Endothelial cell of umbilical vein (primary cell): ENCODE data around the gene TCERG1. TPM values are rescaled to one million over a fixed set of nuclear protein-coding genes. Genes with fewer than 3 reads are reported as not detected.

ENCODE experiments used
- BruUV-seq: library from RNA; stranded (reverse); fragments of 400-500 nt; replicated peaks from 2 replicates; lab custom pipeline; 2021; lab: Mats Ljungman, UMichigan
- CTCF ChIA-PET: fragments of 300-600, 350-600 bp; sonication (Branson Sonifier 250); formaldehyde crosslinking; loops from one replicate; lab custom pipeline; 2021; ENCODE audit warnings: antibody characterized with exemption, inconsistent platforms; lab: Charles Lee
- POLR2A ChIA-PET: fragments of 300-600, 350-600 bp; sonication (Branson Sonifier 250); formaldehyde crosslinking; loops from one replicate; lab custom pipeline; 2021; ENCODE audit warnings: antibody characterized with exemption, inconsistent platforms; lab: Charles Lee
- DNase-seq: peaks from one replicate; pipeline ENCODE4 v3.0.0-alpha.2; 2011; ENCODE audit warnings: low read depth, low spot score
- FAIRE-seq: peaks from 2 replicates; lab custom pipeline; 2011; peaks lifted over from hg19 to GRCh38; lab: Jason Lieb, UNC
- H2AFZ ChIP-seq: 2 replicates; pipeline ENCODE4 v1.6.0; 2012; ENCODE audit warnings: low read depth, low read length, control low read depth, inconsistent platforms
- H3K27ac ChIP-seq: 2 replicates; pipeline ENCODE4 v1.5.1; 2011; ENCODE audit warnings: low read depth, mild to moderate bottlenecking, control low read depth, low read length, moderate library complexity; ENCODE audit not compliant: insufficient read depth
- H3K27me3 ChIP-seq, 2 experiments: 2 replicates each; pipeline versions ENCODE4 v1.6.0 to v1.6.1; 2011; ENCODE audit warnings: low read length in 2 of 2, mixed read lengths in 1 of 2; ENCODE audit not compliant: control insufficient read depth in 2 of 2, insufficient read depth in 2 of 2
- H3K36me3 ChIP-seq, 2 experiments: 2 replicates in 1 of 2; 3 replicates in 1 of 2; pipeline ENCODE4 v1.5.1; 2011; ENCODE audit warnings: low read length in 2 of 2, mild to moderate bottlenecking in 1 of 2, moderate library complexity in 1 of 2; ENCODE audit not compliant: control insufficient read depth in 2 of 2, insufficient read depth in 2 of 2; ENCODE audit errors: extremely low read depth in 1 of 2
- H3K4me1 ChIP-seq: 3 replicates; pipeline ENCODE4 v1.5.1; 2011; ENCODE audit warnings: mild to moderate bottlenecking, low read length; ENCODE audit not compliant: control insufficient read depth, insufficient read depth; ENCODE audit errors: extremely low read depth
- H3K4me2 ChIP-seq: 2 replicates; pipeline ENCODE4 v1.6.1; 2011; ENCODE audit warnings: low read length, control low read depth, mixed read lengths; ENCODE audit not compliant: insufficient read depth
- H3K4me3 ChIP-seq, 3 experiments: fragments of 200-600 bp in 1 of 3; sonication (generic), shearing (Covaris generic) in 1 of 3; replicated peaks in 1 of 3; 2 replicates each; pipeline ENCODE4 v1.5.1; 2011 to 2016; ENCODE audit warnings: control low read depth in 3 of 3, low read length in 3 of 3, mild to moderate bottlenecking in 2 of 3, inconsistent platforms in 1 of 3, low read depth in 1 of 3, moderate library complexity in 1 of 3; ENCODE audit not compliant: insufficient read depth in 1 of 3
- H3K79me2 ChIP-seq: 2 replicates; pipeline ENCODE4 v1.6.0; 2012; ENCODE audit warnings: low read length, inconsistent platforms; ENCODE audit not compliant: control insufficient read depth, insufficient read depth
- H3K9ac ChIP-seq: replicated peaks from 2 replicates; pipeline ENCODE3; 2011; ENCODE audit warnings: low read length, control low read depth; ENCODE audit not compliant: insufficient read depth; ENCODE audit errors: extremely low read depth
- H3K9me1 ChIP-seq: replicated peaks from 3 replicates; pipeline ENCODE4 v1.6.0; 2011; ENCODE audit warnings: mild to moderate bottlenecking, low read length; ENCODE audit not compliant: control insufficient read depth, insufficient read depth; ENCODE audit errors: extremely low read depth
- H3K9me3 ChIP-seq: replicated peaks from 2 replicates; pipeline ENCODE4 v1.5.1; 2012; ENCODE audit warnings: low read length, inconsistent platforms; ENCODE audit not compliant: control insufficient read depth, insufficient read depth
- H4K20me1 ChIP-seq: replicated peaks from 2 replicates; pipeline ENCODE3; 2011; ENCODE audit warnings: mild to moderate bottlenecking, low read length; ENCODE audit not compliant: control insufficient read depth, insufficient read depth; ENCODE audit errors: extremely low read depth
- EZH2 ChIP-seq: IDR thresholded peaks from 2 replicates; pipeline ENCODE4 v1.6.1; 2012; ENCODE audit warnings: borderline replicate concordance, low read depth, mild to moderate bottlenecking, moderate library complexity, low read length, inconsistent platforms; ENCODE audit not compliant: severe bottlenecking
- FOS ChIP-seq: IDR thresholded peaks from 2 replicates; pipeline ENCODE4 v1.6.1; 2011; ENCODE audit warnings: mild to moderate bottlenecking, low read length, moderate library complexity, borderline replicate concordance; ENCODE audit not compliant: insufficient read depth
- JUN ChIP-seq: IDR thresholded peaks from 2 replicates; pipeline ENCODE4 v1.6.1; 2011; ENCODE audit warnings: borderline replicate concordance, low read depth; ENCODE audit not compliant: insufficient read length, insufficient read depth
- dilution Hi-C: fragments of 300-500 bp; cut with MboI; formaldehyde crosslinking; loops from one replicate; pipeline ENCODE4 v1.15.0; 2019; ENCODE audit warnings: low sequenced_read_pairs; ENCODE audit not compliant: extremely low pct_ligation_motif_present
- intact Hi-C: fragments of 100-400 bp; cut with micrococcal nuclease; formaldehyde crosslinking; loops from one replicate; pipeline ENCODE4 v1.10.0; 2022
- polyA plus RNA-seq, 4 experiments: library from polyadenylated mRNA; depleted of rRNA in 3 of 4; stranded (reverse) in 3 of 4; unstranded in 1 of 4; fragments of >200 nt; gene quantifications; 2 replicates each; pipeline versions ENCODE4 v1.2.1 to v1.2.3, GENCODE V29; 2011 to 2012; ENCODE audit warnings: missing spikeins in 1 of 4
- total RNA-seq: library from RNA; stranded (reverse); gene quantifications from 2 replicates; pipeline ENCODE4 v1.2.3, GENCODE V29; 2021
- TF ChIP-seq, protein P1 (sequence below), 2 donors: IDR thresholded peaks; 1 replicate in 1 of 2; 2 replicates in 1 of 2; pipeline ENCODE4 v1.5.1; 2011; ENCODE audit warnings: low read length in 2 of 2, mild to moderate bottlenecking in 2 of 2, moderate library complexity in 2 of 2, control low read depth in 1 of 2, inconsistent platforms in 1 of 2, low read depth in 1 of 2; ENCODE audit not compliant: insufficient read depth in 1 of 2; ENCODE audit errors: extremely low read depth in 1 of 2

TCERG1 gene
- total and polyA plus RNA-seq, 2 donors (not counting 3 experiments of a cell fraction or from before 2014, with no cell fraction given) = 71.4 to 98.4 TPM

DNA sequence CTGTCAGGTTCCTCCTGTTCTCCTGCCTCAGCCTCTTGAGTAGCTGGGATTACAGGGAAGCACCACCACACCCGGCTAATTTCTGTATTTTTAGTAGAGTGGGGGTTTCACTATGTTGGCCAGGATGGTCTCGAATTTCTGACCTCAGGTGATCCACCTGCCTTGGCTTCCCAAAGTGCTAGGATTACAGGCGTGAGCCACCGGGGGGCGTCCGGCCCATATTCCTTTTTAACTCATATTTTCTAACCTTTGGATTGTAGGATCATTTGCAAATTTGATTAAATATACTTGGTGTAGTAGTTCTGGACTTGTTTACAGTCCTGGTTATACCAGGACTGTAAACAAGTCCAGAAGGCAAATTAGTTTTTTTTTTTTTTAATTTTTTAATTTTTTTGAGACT, 4.3 kb downstream of the TCERG1 start:
- no peak overlapping the region for H2AFZ ChIP-seq
- H3K4me2 ChIP-seq = no peak overlapping the region
- intact Hi-C loops (no loop called here), dilution Hi-C loops (no loop called here)
- POLR2A ChIA-PET = no interaction called here
- peaks cover 17% of the 10 kb centered on the region for H4K20me1 ChIP-seq
- H3K79me2 ChIP-seq = peaks cover 91% of the 10 kb centered on the region
- no peak overlapping the region for H3K4me3 ChIP-seq
- no TSS peak for BruUV-seq
- no peak overlapping the region for H3K9ac ChIP-seq
- H3K27ac ChIP-seq = no peak overlapping the region
- DNase-seq (no peak), FAIRE-seq (no peak)
- H3K36me3 ChIP-seq = peaks cover 0 to 7% of the 10 kb centered on the region in 2 experiments
- no peak for TF ChIP-seq JUN
- TF ChIP-seq, protein P1, sequence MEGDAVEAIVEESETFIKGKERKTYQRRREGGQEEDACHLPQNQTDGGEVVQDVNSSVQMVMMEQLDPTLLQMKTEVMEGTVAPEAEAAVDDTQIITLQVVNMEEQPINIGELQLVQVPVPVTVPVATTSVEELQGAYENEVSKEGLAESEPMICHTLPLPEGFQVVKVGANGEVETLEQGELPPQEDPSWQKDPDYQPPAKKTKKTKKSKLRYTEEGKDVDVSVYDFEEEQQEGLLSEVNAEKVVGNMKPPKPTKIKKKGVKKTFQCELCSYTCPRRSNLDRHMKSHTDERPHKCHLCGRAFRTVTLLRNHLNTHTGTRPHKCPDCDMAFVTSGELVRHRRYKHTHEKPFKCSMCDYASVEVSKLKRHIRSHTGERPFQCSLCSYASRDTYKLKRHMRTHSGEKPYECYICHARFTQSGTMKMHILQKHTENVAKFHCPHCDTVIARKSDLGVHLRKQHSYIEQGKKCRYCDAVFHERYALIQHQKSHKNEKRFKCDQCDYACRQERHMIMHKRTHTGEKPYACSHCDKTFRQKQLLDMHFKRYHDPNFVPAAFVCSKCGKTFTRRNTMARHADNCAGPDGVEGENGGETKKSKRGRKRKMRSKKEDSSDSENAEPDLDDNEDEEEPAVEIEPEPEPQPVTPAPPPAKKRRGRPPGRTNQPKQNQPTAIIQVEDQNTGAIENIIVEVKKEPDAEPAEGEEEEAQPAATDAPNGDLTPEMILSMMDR (IDR thresholded peaks at IDR 0.05; ENCODE audit: extremely low read depth in 1 of 2, insufficient read depth in 1 of 2, low read depth in 1 of 2, low read length in 2 of 2) = peak; percentile 12 to 23
- H3K4me1 ChIP-seq = peaks cover 16% of the 10 kb centered on the region
- no peaks in the 10 kb centered on the region for H3K9me1 ChIP-seq
- CTCF ChIA-PET = interaction anchor here (1.8 kb wide), 1 partner anchor 9 kb away, joined by 10 read pairs; no protein-coding TSS in a partner anchor
- H3K9me3 ChIP-seq = no peaks in the 10 kb centered on the region
- no peaks in the 10 kb centered on the region for H3K27me3 ChIP-seq

DNA sequence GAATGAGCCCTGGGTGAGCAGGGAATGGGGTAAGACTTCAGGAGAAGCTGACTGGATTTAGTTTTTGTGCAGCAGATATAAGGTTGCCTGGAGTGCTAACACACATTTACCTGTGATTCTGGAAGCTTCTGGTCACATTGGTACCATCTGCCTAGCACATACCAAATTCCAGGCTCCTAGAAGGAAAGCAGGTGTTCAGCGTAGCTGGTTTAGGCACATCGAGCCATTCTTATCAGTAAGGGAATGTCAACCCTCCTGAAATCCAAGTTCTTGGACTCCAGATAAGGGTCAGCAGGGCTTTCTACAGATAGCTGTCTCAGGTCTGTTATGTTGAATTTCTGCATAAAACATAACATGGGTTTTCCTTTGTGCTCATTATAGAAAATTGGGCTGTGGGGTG, 10.3 kb downstream of the TCERG1 start:
- Histone ChIP-seq H3K4me1 (peaks cover 19% of the 10 kb centered on the region), H3K9me3 (no peaks in the 10 kb centered on the region), H3K4me3 (no peak overlapping the region), H3K36me3 (peaks cover 3 to 16% of the 10 kb centered on the region in 2 experiments), H3K27ac (no peak overlapping the region), H3K79me2 (peaks cover 79% of the 10 kb centered on the region), H2AFZ (no peak overlapping the region), H3K4me2 (no peak overlapping the region), H3K9me1 (no peaks in the 10 kb centered on the region), H4K20me1 (peaks cover 8% of the 10 kb centered on the region), H3K27me3 (no peaks in the 10 kb centered on the region), H3K9ac (no peak overlapping the region)
- no TSS peak for BruUV-seq
- no peak for FAIRE-seq
- CTCF ChIA-PET = no interaction called here
- TF ChIP-seq FOS (no peak), EZH2 (no peak)
- dilution Hi-C loops = no loop called here
- intact Hi-C loops = no loop called here
- no peak for DNase-seq
- POLR2A ChIA-PET = no interaction called here
